HEK293 (cell line): ENCODE results near the gene CCDC32.

ENCODE experiments used
- CTCF ChIA-PET: fragments of 350-600 bp; formaldehyde crosslinking; extraction: SDS; loops from one replicate; lab custom pipeline; 2021; ENCODE audit warnings: antibody characterized with exemption; lab: Yijun Ruan, JAX
- POLR2A ChIA-PET: fragments of 300-600 bp; formaldehyde crosslinking; extraction: SDS; loops from one replicate; lab custom pipeline; 2020; ENCODE audit warnings: antibody characterized with exemption, inconsistent platforms; lab: Yijun Ruan, JAX
- H3K27ac ChIP-seq: fragments of 200-500 bp; sonication (Bioruptor generic); 2 replicates; pipeline ENCODE4 v1.5.1; 2014; ENCODE audit warnings: low read depth, low read length, control low read depth, inconsistent platforms; ENCODE audit errors: extremely low read depth
- H3K36me3 ChIP-seq, 2 experiments: fragments of 200-500 bp in 1 of 2; sonication (Bioruptor generic) in 1 of 2; 1 replicate in 1 of 2; 2 replicates in 1 of 2; pipeline ENCODE4 v1.5.1; 2014 to 2017; ENCODE audit warnings: inconsistent platforms in 2 of 2, low read length in 2 of 2; ENCODE audit not compliant: control insufficient read depth in 2 of 2, insufficient read depth in 1 of 2
- H3K4me1 ChIP-seq: fragments of 200-500 bp; sonication (Bioruptor generic); 2 replicates; pipeline ENCODE4 v1.5.1; 2014; ENCODE audit warnings: mild to moderate bottlenecking, low read length, inconsistent platforms; ENCODE audit not compliant: control insufficient read depth, insufficient read depth
- H3K4me3 ChIP-seq: 2 replicates; pipeline ENCODE4 v1.5.1; 2011; ENCODE audit warnings: low read depth, mild to moderate bottlenecking, control low read depth, low read length, moderate library complexity
- H3K9me3 ChIP-seq: fragments of 200-500 bp; sonication (Bioruptor generic); 2 replicates; pipeline ENCODE4 v1.5.1; 2014; ENCODE audit warnings: low read depth, low read length, inconsistent platforms; ENCODE audit not compliant: control insufficient read depth, insufficient read depth
- ATF2 ChIP-seq: fragments of 450-650 bp; formaldehyde crosslinking; IDR thresholded peaks from 2 replicates; pipeline ENCODE4 v1.5.1; 2016; ENCODE audit warnings: missing biosample characterization, missing genetic modification characterization, low read depth
- KLF9 ChIP-seq: fragments of 450-650 bp; formaldehyde crosslinking; IDR thresholded peaks from 2 replicates; pipeline ENCODE4 v1.5.1; 2016; ENCODE audit warnings: missing biosample characterization, missing genetic modification characterization, low read depth
- OSR2 ChIP-seq: fragments of 450-650 bp; formaldehyde crosslinking; IDR thresholded peaks from 2 replicates; pipeline ENCODE4 v1.5.1; 2016; ENCODE audit warnings: missing biosample characterization, missing genetic modification characterization
- REPIN1 ChIP-seq: fragments of 450-650 bp; formaldehyde crosslinking; IDR thresholded peaks from 2 replicates; pipeline ENCODE4 v1.5.1; 2017; ENCODE audit warnings: missing biosample characterization, missing genetic modification characterization, low read depth
- SP7 ChIP-seq: fragments of 450-650 bp; formaldehyde crosslinking; IDR thresholded peaks from 2 replicates; pipeline ENCODE4 v1.5.1; 2016; ENCODE audit warnings: missing biosample characterization, missing genetic modification characterization
- ZBTB21 ChIP-seq: fragments of 450-650 bp; formaldehyde crosslinking; IDR thresholded peaks from 2 replicates; pipeline ENCODE4 v1.5.1; 2017; ENCODE audit warnings: missing biosample characterization, missing genetic modification characterization
- ZNF112 ChIP-seq: fragments of 450-650 bp; formaldehyde crosslinking; IDR thresholded peaks from 2 replicates; pipeline ENCODE4 v1.5.0; 2017; ENCODE audit warnings: missing biosample characterization, missing genetic modification characterization
- ZNF169 ChIP-seq: fragments of 450-650 bp; formaldehyde crosslinking; IDR thresholded peaks from 2 replicates; pipeline ENCODE4 v1.5.1; 2016; ENCODE audit warnings: missing biosample characterization, missing genetic modification characterization
- ZNF2 ChIP-seq: fragments of 450-650 bp; formaldehyde crosslinking; IDR thresholded peaks from 2 replicates; pipeline ENCODE4 v1.5.1; 2016; ENCODE audit warnings: missing biosample characterization, missing genetic modification characterization
- ZNF24 ChIP-seq: fragments of 450-650 bp; formaldehyde crosslinking; IDR thresholded peaks from 2 replicates; pipeline ENCODE4 v1.5.1; 2016; ENCODE audit warnings: missing biosample characterization, missing genetic modification characterization
- ZNF324 ChIP-seq: fragments of 450-650 bp; formaldehyde crosslinking; IDR thresholded peaks from 2 replicates; pipeline ENCODE4 v1.5.1; 2016; ENCODE audit warnings: missing biosample characterization, missing genetic modification characterization
- ZNF335 ChIP-seq: fragments of 450-650 bp; formaldehyde crosslinking; conservative IDR thresholded peaks from 2 replicates; pipeline ENCODE4 v1.5.1; 2016; ENCODE audit warnings: missing biosample characterization, missing genetic modification characterization
- ZNF514 ChIP-seq: fragments of 450-650 bp; formaldehyde crosslinking; IDR thresholded peaks from 2 replicates; pipeline ENCODE4 v1.5.1; 2016; ENCODE audit warnings: missing biosample characterization, missing genetic modification characterization
- ZNF561 ChIP-seq: fragments of 450-650 bp; IDR thresholded peaks from 2 replicates; pipeline ENCODE4 v1.5.1; 2018; ENCODE audit warnings: missing biosample characterization, missing genetic modification characterization, borderline replicate concordance
- ZNF610 ChIP-seq: fragments of 450-650 bp; formaldehyde crosslinking; IDR thresholded peaks from 2 replicates; pipeline ENCODE4 v1.5.1; 2016; ENCODE audit warnings: missing biosample characterization, missing genetic modification characterization, borderline replicate concordance
- ZNF626 ChIP-seq: fragments of 450-650 bp; sonication (Bioruptor Pico); formaldehyde crosslinking; IDR thresholded peaks from 2 replicates; pipeline ENCODE4 v1.5.1; 2018; ENCODE audit warnings: missing biosample characterization, missing genetic modification characterization, inconsistent platforms
- ZNF639 ChIP-seq: fragments of 450-650 bp; formaldehyde crosslinking; IDR thresholded peaks from 2 replicates; pipeline ENCODE4 v1.5.1; 2016; ENCODE audit warnings: missing biosample characterization, missing genetic modification characterization
- ZNF692 ChIP-seq: fragments of 450-650 bp; formaldehyde crosslinking; IDR thresholded peaks from 2 replicates; pipeline ENCODE4 v1.5.1; 2016; ENCODE audit warnings: missing biosample characterization, missing genetic modification characterization
- ZNF785 ChIP-seq: fragments of 450-650 bp; formaldehyde crosslinking; IDR thresholded peaks from 2 replicates; pipeline ENCODE4 v1.5.1; 2016; ENCODE audit warnings: missing biosample characterization, missing genetic modification characterization
- ZNF791 ChIP-seq: fragments of 450-650 bp; formaldehyde crosslinking; IDR thresholded peaks from 2 replicates; pipeline ENCODE4 v1.5.1; 2016; ENCODE audit warnings: missing biosample characterization, missing genetic modification characterization
- ZNF792 ChIP-seq: fragments of 450-650 bp; formaldehyde crosslinking; IDR thresholded peaks from 2 replicates; pipeline ENCODE4 v1.5.1; 2016; ENCODE audit warnings: missing biosample characterization, missing genetic modification characterization
- TF ChIP-seq, protein P1 (sequence below): fragments of 450-650 bp; formaldehyde crosslinking; IDR thresholded peaks from 2 replicates; pipeline ENCODE4 v1.5.1; 2016; ENCODE audit warnings: missing biosample characterization, missing genetic modification characterization, borderline replicate concordance
- TF ChIP-seq, protein P2 (sequence below): fragments of 450-650 bp; formaldehyde crosslinking; IDR thresholded peaks from 2 replicates; pipeline ENCODE4 v1.5.1; 2017; ENCODE audit warnings: missing biosample characterization, mild to moderate bottlenecking, missing genetic modification characterization, moderate library complexity
- TF ChIP-seq, protein P3 (sequence below): fragments of 450-650 bp; formaldehyde crosslinking; IDR thresholded peaks from 2 replicates; pipeline ENCODE4 v1.5.1; 2016; ENCODE audit warnings: missing biosample characterization, missing genetic modification characterization

Gene CCDC32

DNA sequence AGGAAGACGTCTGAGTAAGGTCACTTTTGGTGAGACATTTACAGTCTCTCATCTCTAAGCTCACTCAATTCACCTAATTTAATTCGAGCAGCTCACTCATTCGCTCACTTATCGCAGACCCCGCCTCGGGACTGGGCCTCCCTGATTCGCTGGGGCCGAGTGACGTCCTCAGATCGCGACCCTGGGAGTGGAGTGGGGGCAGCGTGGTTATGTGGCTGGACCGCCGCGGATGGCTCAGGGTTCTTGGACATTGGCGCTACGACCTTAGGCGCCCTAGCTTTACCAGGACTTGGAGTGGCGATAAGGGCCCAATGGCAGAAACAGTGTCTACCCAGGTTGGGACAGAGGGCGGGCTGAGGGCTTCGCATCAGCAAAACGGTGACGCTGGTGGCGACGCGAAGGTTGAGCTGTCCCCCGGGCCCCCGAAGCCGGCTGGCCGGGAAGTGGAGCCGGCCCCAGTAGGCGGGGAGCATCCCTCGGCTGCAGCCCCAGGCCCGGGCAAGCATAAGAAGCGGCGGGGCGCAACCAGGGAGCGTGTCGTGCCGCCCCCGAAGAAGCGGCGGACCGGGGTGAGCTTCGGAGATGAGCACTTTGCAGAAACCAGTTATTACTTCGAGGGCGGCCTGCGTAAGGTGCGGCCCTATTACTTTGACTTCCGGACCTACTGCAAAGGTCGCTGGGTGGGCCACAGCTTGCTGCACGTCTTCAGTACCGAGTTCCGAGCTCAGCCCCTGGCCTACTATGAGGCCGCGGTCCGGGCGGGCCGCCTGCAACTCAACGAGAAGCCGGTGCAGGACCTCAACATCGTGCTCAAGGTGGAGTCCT is 4.5 kb upstream of the CCDC32 start, which contains the start of gene RPUSD2:
TSS of gene RPUSD2 (plus strand) at position 171 of the 825 bp plus-strand sequence. CDS start at position 210, 39 bp downstream.
- CTCF ChIA-PET = interaction anchor here (0.6 to 1.3 kb wide), 2 partner anchors 20 to 32 kb away, joined by 3 to 4 read pairs; no protein-coding TSS in a partner anchor
- Histone ChIP-seq H3K4me1 (peaks cover 8% of the 10 kb centered on the region; the same call in 1 of the 2 replicates), H3K4me3 (peak within 1 kb of the TSS; percentile 77), H3K9me3 (no peaks in the 10 kb centered on the region), H3K36me3 (peaks cover 3 to 27% of the 10 kb centered on the region in 2 experiments; a peak in 2 of 3 replicates), H3K27ac (no peak within 1 kb of the TSS; the same call in 1 of the 2 replicates)
- POLR2A ChIA-PET = interaction anchor here (0.6 to 1.6 kb wide), 10 partner anchors 11 to 164 kb away, joined by 3 to 13 read pairs (median 4); partner anchors contain the start of genes IVD, KNL1 and RAD51
- TF ChIP-seq REPIN1 (tag by site-specific recombination) (0 out of 2 replicates have a peak, but pooled peaks have one; percentile 30), ZNF24 (tag by site-specific recombination) (peak; percentile 65; the same call in 1 of the 2 replicates), OSR2 (tag by site-specific recombination) (no peak), ZNF169 (tag by site-specific recombination) (no peak), ZNF610 (peak; percentile 29; the same call in 1 of the 2 replicates), ZNF692 (no peak), ZNF335 (tag by site-specific recombination) (peak; percentile 59), ZBTB21 (tag by site-specific recombination) (peak; percentile 32; the same call in 1 of the 2 replicates), ATF2 (no peak), ZNF2 (tag by site-specific recombination) (peak; percentile 62), KLF9 (tag by site-specific recombination) (no peak), ZNF791 (no peak), ZNF639 (no peak), ZNF561 (no peak), ZNF785 (tag by site-specific recombination) (no peak), SP7 (tag by site-specific recombination) (peak; percentile 64), ZNF112 (no peak), ZNF792 (tag by site-specific recombination) (no peak), ZNF514 (tag by site-specific recombination) (no peak), ZNF324 (tag by site-specific recombination) (peak; percentile 69; the same call in 1 of the 2 replicates), ZNF626 (tag by site-specific recombination) (no peak)
- TF ChIP-seq, protein P1, sequence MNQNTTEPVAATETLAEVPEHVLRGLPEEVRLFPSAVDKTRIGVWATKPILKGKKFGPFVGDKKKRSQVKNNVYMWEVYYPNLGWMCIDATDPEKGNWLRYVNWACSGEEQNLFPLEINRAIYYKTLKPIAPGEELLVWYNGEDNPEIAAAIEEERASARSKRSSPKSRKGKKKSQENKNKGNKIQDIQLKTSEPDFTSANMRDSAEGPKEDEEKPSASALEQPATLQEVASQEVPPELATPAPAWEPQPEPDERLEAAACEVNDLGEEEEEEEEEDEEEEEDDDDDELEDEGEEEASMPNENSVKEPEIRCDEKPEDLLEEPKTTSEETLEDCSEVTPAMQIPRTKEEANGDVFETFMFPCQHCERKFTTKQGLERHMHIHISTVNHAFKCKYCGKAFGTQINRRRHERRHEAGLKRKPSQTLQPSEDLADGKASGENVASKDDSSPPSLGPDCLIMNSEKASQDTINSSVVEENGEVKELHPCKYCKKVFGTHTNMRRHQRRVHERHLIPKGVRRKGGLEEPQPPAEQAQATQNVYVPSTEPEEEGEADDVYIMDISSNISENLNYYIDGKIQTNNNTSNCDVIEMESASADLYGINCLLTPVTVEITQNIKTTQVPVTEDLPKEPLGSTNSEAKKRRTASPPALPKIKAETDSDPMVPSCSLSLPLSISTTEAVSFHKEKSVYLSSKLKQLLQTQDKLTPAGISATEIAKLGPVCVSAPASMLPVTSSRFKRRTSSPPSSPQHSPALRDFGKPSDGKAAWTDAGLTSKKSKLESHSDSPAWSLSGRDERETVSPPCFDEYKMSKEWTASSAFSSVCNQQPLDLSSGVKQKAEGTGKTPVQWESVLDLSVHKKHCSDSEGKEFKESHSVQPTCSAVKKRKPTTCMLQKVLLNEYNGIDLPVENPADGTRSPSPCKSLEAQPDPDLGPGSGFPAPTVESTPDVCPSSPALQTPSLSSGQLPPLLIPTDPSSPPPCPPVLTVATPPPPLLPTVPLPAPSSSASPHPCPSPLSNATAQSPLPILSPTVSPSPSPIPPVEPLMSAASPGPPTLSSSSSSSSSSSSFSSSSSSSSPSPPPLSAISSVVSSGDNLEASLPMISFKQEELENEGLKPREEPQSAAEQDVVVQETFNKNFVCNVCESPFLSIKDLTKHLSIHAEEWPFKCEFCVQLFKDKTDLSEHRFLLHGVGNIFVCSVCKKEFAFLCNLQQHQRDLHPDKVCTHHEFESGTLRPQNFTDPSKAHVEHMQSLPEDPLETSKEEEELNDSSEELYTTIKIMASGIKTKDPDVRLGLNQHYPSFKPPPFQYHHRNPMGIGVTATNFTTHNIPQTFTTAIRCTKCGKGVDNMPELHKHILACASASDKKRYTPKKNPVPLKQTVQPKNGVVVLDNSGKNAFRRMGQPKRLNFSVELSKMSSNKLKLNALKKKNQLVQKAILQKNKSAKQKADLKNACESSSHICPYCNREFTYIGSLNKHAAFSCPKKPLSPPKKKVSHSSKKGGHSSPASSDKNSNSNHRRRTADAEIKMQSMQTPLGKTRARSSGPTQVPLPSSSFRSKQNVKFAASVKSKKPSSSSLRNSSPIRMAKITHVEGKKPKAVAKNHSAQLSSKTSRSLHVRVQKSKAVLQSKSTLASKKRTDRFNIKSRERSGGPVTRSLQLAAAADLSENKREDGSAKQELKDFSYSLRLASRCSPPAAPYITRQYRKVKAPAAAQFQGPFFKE (tag by site-specific recombination) = no peak
- TF ChIP-seq, protein P2, sequence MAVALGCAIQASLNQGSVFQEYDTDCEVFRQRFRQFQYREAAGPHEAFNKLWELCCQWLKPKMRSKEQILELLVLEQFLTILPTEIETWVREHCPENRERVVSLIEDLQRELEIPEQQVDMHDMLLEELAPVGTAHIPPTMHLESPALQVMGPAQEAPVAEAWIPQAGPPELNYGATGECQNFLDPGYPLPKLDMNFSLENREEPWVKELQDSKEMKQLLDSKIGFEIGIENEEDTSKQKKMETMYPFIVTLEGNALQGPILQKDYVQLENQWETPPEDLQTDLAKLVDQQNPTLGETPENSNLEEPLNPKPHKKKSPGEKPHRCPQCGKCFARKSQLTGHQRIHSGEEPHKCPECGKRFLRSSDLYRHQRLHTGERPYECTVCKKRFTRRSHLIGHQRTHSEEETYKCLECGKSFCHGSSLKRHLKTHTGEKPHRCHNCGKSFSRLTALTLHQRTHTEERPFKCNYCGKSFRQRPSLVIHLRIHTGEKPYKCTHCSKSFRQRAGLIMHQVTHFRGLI (tag by site-specific recombination) = no peak
- TF ChIP-seq, protein P3, sequence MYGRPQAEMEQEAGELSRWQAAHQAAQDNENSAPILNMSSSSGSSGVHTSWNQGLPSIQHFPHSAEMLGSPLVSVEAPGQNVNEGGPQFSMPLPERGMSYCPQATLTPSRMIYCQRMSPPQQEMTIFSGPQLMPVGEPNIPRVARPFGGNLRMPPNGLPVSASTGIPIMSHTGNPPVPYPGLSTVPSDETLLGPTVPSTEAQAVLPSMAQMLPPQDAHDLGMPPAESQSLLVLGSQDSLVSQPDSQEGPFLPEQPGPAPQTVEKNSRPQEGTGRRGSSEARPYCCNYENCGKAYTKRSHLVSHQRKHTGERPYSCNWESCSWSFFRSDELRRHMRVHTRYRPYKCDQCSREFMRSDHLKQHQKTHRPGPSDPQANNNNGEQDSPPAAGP = peak; percentile 74
